ENCODE measurements around the gene SOX8. TPM values are rescaled to one million over a fixed set of nuclear protein-coding genes. Genes with fewer than 3 reads are reported as not detected.
A peak's percentile ranks its signal among the peaks of the same experiment; 100 is the strongest.

SOX8 gene
- total and polyA plus RNA-seq, 7 experiments from 2014 or later: 0.07 to 5.4 (median 3.1) TPM

GRCh38 chr16:969508-970385, 11.8 kb upstream of the SOX8 start:
- H3K36me3 Mint-ChIP-seq: peaks cover 10 to 19% (median 17%) of the 10 kb centered on the region in 5 donors
- peaks cover 0 to 7% (median 0%) of the 10 kb centered on the region in 11 donors for H3K9me3 Mint-ChIP-seq
- no peaks in the 10 kb centered on the region for H3K9me3 ChIP-seq (ENCODE audit: control insufficient read depth in 2 of 3, low read length in 3 of 3)
- peak overlapping the region; percentile 67 to 86 (median 76) for H3K4me3 Mint-ChIP-seq
- H3K4me1 Mint-ChIP-seq: peaks cover 22 to 45% (median 38%) of the 10 kb centered on the region in 7 donors
- H3K36me3 ChIP-seq (ENCODE audit: control insufficient read depth in 2 of 3, insufficient read depth in 3 of 3, low read length in 3 of 3): peaks cover 0 to 26% (median 0%) of the 10 kb centered on the region in 3 experiments
- peaks cover 0 to 7% (median 0%) of the 10 kb centered on the region in 5 donors for H3K27me3 Mint-ChIP-seq
- H3K27me3 ChIP-seq (ENCODE audit: control insufficient read depth in 2 of 2, insufficient read depth in 2 of 2, low read length in 2 of 2): no peaks in the 10 kb centered on the region
- peaks cover 6 to 16% of the 10 kb centered on the region in 2 donors for H3K4me1 ChIP-seq (ENCODE audit: control insufficient read depth in 2 of 2, insufficient read depth in 2 of 2, low read length in 2 of 2)
- ATAC-seq (no peak), DNase-seq (no peak)
- H3K4me3 ChIP-seq (ENCODE audit: low read length): peak overlapping the region; percentile 79
- ChIA-PET CTCF (interaction anchor here (0.5 kb wide), 1 partner anchor 395 kb away, joined by 3 read pairs; no protein-coding TSS in a partner anchor), POLR2A (interaction anchor here (0.7 to 7.5 kb wide), 3 partner anchors 12 to 34 kb away, joined by 4 to 66 read pairs (median 5); partner anchors contain the start of gene SOX8)
- intact Hi-C loops (cut with micrococcal nuclease): loop anchor here (2.0 to 10.0 kb wide), 5 partner anchors 163 to 289 kb away; partner anchors contain the start of genes CHTF18 (in 1 of the 2), CIAO3 (in 1 of the 2), METRN (in 1 of the 2) and RPUSD1 (in 1 of the 2)
- peak overlapping the region in 6 of 9 donors; percentile 39 to 82 (median 66) for H3K27ac Mint-ChIP-seq
- H3K27ac ChIP-seq (ENCODE audit: low read depth, low read length): peak overlapping the region; percentile 82

- peak overlapping the region; percentile 82 for H3K27ac ChIP-seq (ENCODE audit: low read depth, low read length)
- intact Hi-C loops (cut with micrococcal nuclease): loop anchor here (2.0 to 10.0 kb wide), 5 partner anchors 164 to 290 kb away; partner anchors contain the start of genes CHTF18 (in 1 of the 2), CIAO3 (in 1 of the 2), METRN (in 1 of the 2) and RPUSD1 (in 1 of the 2)
- Mint-ChIP-seq H3K9me3 (peaks cover 0 to 5% (median 0%) of the 10 kb centered on the region in 11 donors), H3K4me3 (peak overlapping the region; percentile 67 to 88 (median 76)), H3K27me3 (peaks cover 0 to 7% (median 0%) of the 10 kb centered on the region in 5 donors), H3K4me1 (peaks cover 16 to 42% (median 32%) of the 10 kb centered on the region in 7 donors), H3K27ac (peak overlapping the region in 4 of 9 donors; percentile 43 to 80 (median 52)), H3K36me3 (peaks cover 6 to 14% (median 12%) of the 10 kb centered on the region in 5 donors)
- POLR2A ChIA-PET: interaction anchor here (7.5 kb wide), 1 partner anchor 11 kb away, joined by 66 read pairs; the partner anchor contains the start of gene SOX8
- ATAC-seq (no peak), DNase-seq (no peak)
- peaks cover 0 to 26% (median 0%) of the 10 kb centered on the region in 3 experiments for H3K36me3 ChIP-seq (ENCODE audit: control insufficient read depth in 2 of 3, insufficient read depth in 3 of 3, low read length in 3 of 3)
- peak overlapping the region; percentile 79 for H3K4me3 ChIP-seq (ENCODE audit: low read length)
- peaks cover 6 to 16% of the 10 kb centered on the region in 2 donors for H3K4me1 ChIP-seq (ENCODE audit: control insufficient read depth in 2 of 2, insufficient read depth in 2 of 2, low read length in 2 of 2)
- no peaks in the 10 kb centered on the region for H3K27me3 ChIP-seq (ENCODE audit: control insufficient read depth in 2 of 2, insufficient read depth in 2 of 2, low read length in 2 of 2)
- CTCF ChIA-PET: no interaction called here
- no peaks in the 10 kb centered on the region for H3K9me3 ChIP-seq (ENCODE audit: control insufficient read depth in 2 of 3, low read length in 3 of 3)
Measured at GRCh38 chr16:970386-970765, 11.2 kb upstream of the SOX8 start.

- CTCF ChIA-PET: no interaction called here
- peaks cover 12 to 40% (median 29%) of the 10 kb centered on the region in 7 donors for H3K4me1 Mint-ChIP-seq
- H3K27ac Mint-ChIP-seq: peak within 1 kb of the TSS in 8 of 9 donors; percentile 58 to 90 (median 78)
- Histone ChIP-seq H3K9me3 (ENCODE audit: control insufficient read depth in 2 of 3, low read length in 3 of 3) (no peaks in the 10 kb centered on the region), H3K27me3 (ENCODE audit: control insufficient read depth in 2 of 2, insufficient read depth in 2 of 2, low read length in 2 of 2) (no peaks in the 10 kb centered on the region), H3K36me3 (ENCODE audit: control insufficient read depth in 2 of 3, insufficient read depth in 3 of 3, low read length in 3 of 3) (peaks cover 0 to 22% (median 0%) of the 10 kb centered on the region in 3 experiments), H3K4me3 (ENCODE audit: low read length) (peak within 1 kb of the TSS; percentile 79), H3K27ac (ENCODE audit: low read depth, low read length) (peak within 1 kb of the TSS; percentile 82), H3K4me1 (ENCODE audit: control insufficient read depth in 2 of 2, insufficient read depth in 2 of 2, low read length in 2 of 2) (peaks cover 6 to 19% of the 10 kb centered on the region in 2 donors)
- DNase-seq: peak; percentile 92 to 100 (median 96)
- intact Hi-C loops (cut with micrococcal nuclease): loop anchor here (1.0 to 10.0 kb wide), 8 partner anchors 10 to 290 kb away; partner anchors contain the start of genes SOX8 (in 2 of the 2), CHTF18 (in 1 of the 2), CIAO3 (in 1 of the 2) and METRN (in 1 of the 2)
- peaks cover 0 to 8% (median 6%) of the 10 kb centered on the region in 5 donors for H3K36me3 Mint-ChIP-seq
- no peaks in the 10 kb centered on the region for H3K9me3 Mint-ChIP-seq
- POLR2A ChIA-PET: interaction anchor here (0.7 to 7.5 kb wide), 4 partner anchors 11 to 36 kb away, joined by 3 to 66 read pairs (median 4); partner anchors contain the start of gene SOX8
- peak within 1 kb of the TSS; percentile 67 to 88 (median 76) for H3K4me3 Mint-ChIP-seq
- ATAC-seq: peak; percentile 100
- peaks cover 0 to 7% (median 0%) of the 10 kb centered on the region in 5 donors for H3K27me3 Mint-ChIP-seq
Measured at GRCh38 chr16:970766-971581, 10.6 kb upstream of the SOX8 start, which contains the start of gene LMF1. Gene LMF1, minus strand, starts transcription at chr16:970984. Its CDS starts 4 bp downstream, at chr16:970980.

GRCh38 chr16:971582-971905, 10.0 kb upstream of the SOX8 start:
- Histone ChIP-seq H3K4me1 (ENCODE audit: control insufficient read depth in 2 of 2, insufficient read depth in 2 of 2, low read length in 2 of 2) (peaks cover 6 to 24% of the 10 kb centered on the region in 2 donors), H3K27ac (ENCODE audit: low read depth, low read length) (no peak overlapping the region), H3K27me3 (ENCODE audit: control insufficient read depth in 2 of 2, insufficient read depth in 2 of 2, low read length in 2 of 2) (no peaks in the 10 kb centered on the region), H3K36me3 (ENCODE audit: control insufficient read depth in 2 of 3, insufficient read depth in 3 of 3, low read length in 3 of 3) (peaks cover 0 to 16% (median 0%) of the 10 kb centered on the region in 3 experiments), H3K9me3 (ENCODE audit: control insufficient read depth in 2 of 3, low read length in 3 of 3) (no peaks in the 10 kb centered on the region), H3K4me3 (ENCODE audit: low read length) (peak overlapping the region; percentile 48)
- ATAC-seq (no peak), DNase-seq (no peak)
- peak overlapping the region; percentile 31 to 81 (median 68) for H3K4me3 Mint-ChIP-seq
- ChIA-PET POLR2A (interaction anchor here (0.7 to 7.5 kb wide), 4 partner anchors 10 to 35 kb away, joined by 3 to 66 read pairs (median 4); partner anchors contain the start of gene SOX8), CTCF (interaction anchor here (0.9 kb wide), 1 partner anchor 10 kb away, joined by 3 read pairs; the partner anchor contains the start of gene SOX8)
- H3K4me1 Mint-ChIP-seq: peaks cover 13 to 40% (median 35%) of the 10 kb centered on the region in 7 donors
- peaks cover 0 to 4% (median 4%) of the 10 kb centered on the region in 5 donors for H3K36me3 Mint-ChIP-seq
- H3K27me3 Mint-ChIP-seq: peaks cover 0 to 7% (median 0%) of the 10 kb centered on the region in 5 donors
- H3K27ac Mint-ChIP-seq: peak overlapping the region in 8 of 9 donors; percentile 49 to 90 (median 78)
- H3K9me3 Mint-ChIP-seq: no peaks in the 10 kb centered on the region
- intact Hi-C loops (cut with micrococcal nuclease): loop anchor here (1.0 to 10.0 kb wide), 8 partner anchors 10 to 291 kb away; partner anchors contain the start of genes SOX8 (in 2 of the 2), CHTF18 (in 1 of the 2), CIAO3 (in 1 of the 2) and METRN (in 1 of the 2)

GRCh38 chr16:971981-972315, 9.6 kb upstream of the SOX8 start:
- H3K27me3 ChIP-seq (ENCODE audit: control insufficient read depth in 2 of 2, insufficient read depth in 2 of 2, low read length in 2 of 2): no peaks in the 10 kb centered on the region
- H3K9me3 Mint-ChIP-seq: no peaks in the 10 kb centered on the region
- peaks cover 6 to 28% of the 10 kb centered on the region in 2 donors for H3K4me1 ChIP-seq (ENCODE audit: control insufficient read depth in 2 of 2, insufficient read depth in 2 of 2, low read length in 2 of 2)
- H3K9me3 ChIP-seq (ENCODE audit: control insufficient read depth in 2 of 3, low read length in 3 of 3): no peaks in the 10 kb centered on the region
- no peak overlapping the region for H3K4me3 ChIP-seq (ENCODE audit: low read length)
- peaks cover 0 to 7% (median 0%) of the 10 kb centered on the region in 5 donors for H3K27me3 Mint-ChIP-seq
- H3K36me3 ChIP-seq (ENCODE audit: control insufficient read depth in 2 of 3, insufficient read depth in 3 of 3, low read length in 3 of 3): peaks cover 0 to 12% (median 0%) of the 10 kb centered on the region in 3 experiments
- peaks cover 0 to 2% (median 0%) of the 10 kb centered on the region in 5 donors for H3K36me3 Mint-ChIP-seq
- H3K27ac ChIP-seq (ENCODE audit: low read depth, low read length): no peak overlapping the region
- DNase-seq: no peak
- intact Hi-C loops (cut with micrococcal nuclease): loop anchor here (1.0 to 10.0 kb wide), 8 partner anchors 9 to 291 kb away; partner anchors contain the start of genes SOX8 (in 2 of the 2), CHTF18 (in 1 of the 2), CIAO3 (in 1 of the 2) and METRN (in 1 of the 2)
- peak overlapping the region; percentile 31 to 81 (median 68) for H3K4me3 Mint-ChIP-seq
- peaks cover 13 to 42% (median 38%) of the 10 kb centered on the region in 7 donors for H3K4me1 Mint-ChIP-seq
- POLR2A ChIA-PET: interaction anchor here (0.9 to 7.5 kb wide), 3 partner anchors 10 to 26 kb away, joined by 3 to 66 read pairs (median 4); partner anchors contain the start of gene SOX8
- H3K27ac Mint-ChIP-seq: peak overlapping the region in 4 of 9 donors; percentile 58 to 84 (median 78)
- no peak for ATAC-seq
- CTCF ChIA-PET: interaction anchor here (0.9 kb wide), 1 partner anchor 9 kb away, joined by 3 read pairs; the partner anchor contains the start of gene SOX8
